Midbrain (tissue), 1 donor: ENCODE measurements around the gene FHIT.

Source experiments
- DNase-seq: peaks from one replicate; lab custom pipeline; 2025; lab: John Stamatoyannopoulos, UW

The FHIT gene

DNA sequence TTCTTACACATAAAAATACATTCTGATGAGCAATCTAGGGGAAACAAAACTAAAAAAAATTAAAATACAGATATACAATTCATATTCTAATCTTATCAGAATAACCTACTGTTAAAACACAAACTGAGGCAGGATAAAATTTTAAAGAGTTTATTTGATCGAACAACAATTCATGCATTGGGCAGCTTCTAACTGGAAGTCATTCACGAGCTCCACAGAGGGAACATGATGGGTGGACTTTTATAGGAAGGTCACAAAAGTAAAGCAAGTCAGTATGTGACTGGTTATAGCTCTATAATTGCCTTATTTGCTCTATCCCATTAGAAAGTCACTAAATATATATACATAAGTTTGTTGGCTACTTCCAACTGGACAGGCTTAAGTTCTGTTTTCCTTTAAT, 1144.0 kb downstream of the FHIT start:
- DNase-seq = no peak

DNA sequence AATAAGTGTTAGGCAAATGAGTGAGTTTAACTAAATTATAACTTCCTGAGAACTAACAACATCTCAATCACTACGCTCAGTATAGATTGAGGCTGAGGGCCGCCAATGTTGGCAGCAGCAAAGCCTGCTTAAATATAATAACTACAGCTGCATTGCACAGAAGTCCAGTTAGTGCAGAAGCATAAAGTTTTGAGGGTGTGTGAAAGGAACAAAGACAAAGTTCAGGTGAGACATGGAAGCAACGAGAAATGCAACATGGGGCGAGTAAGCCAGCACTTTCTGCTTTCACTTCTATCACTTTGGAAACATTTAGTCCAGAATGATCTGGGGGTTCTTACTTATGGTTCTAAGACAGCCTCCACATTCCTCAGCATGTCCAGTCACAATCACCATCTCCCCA, 1149.1 kb downstream of the FHIT start:
- no peak for DNase-seq

- DNase-seq = no peak
Observed at GRCh38 chr3:60101621-60102020, 1149.6 kb downstream of the FHIT start.

GRCh38 chr3:60096403-60096802, 1154.8 kb downstream of the FHIT start:
- no peak for DNase-seq

- no peak for DNase-seq
Observed at GRCh38 chr3:60095930-60096329, 1155.3 kb downstream of the FHIT start.

DNA sequence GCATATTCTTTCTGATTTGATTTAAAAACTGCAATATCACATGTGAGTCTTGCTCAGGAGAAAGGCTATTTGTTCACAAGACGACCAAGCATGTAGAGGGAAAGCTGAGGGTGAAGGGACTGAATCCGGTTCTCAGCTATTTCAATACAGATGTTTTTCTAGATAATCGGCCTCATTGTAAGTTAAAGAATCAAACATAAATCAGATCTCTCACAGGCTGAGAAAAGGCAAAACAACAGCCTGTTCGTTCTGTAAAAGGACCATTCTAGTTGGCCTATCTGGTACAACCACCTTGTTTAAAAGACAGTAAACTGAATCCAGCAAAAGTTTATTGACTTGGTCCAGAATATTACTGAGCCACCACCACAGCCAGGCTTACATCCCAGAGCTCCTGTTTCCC, 1155.7 kb downstream of the FHIT start:
- DNase-seq = no peak

DNA sequence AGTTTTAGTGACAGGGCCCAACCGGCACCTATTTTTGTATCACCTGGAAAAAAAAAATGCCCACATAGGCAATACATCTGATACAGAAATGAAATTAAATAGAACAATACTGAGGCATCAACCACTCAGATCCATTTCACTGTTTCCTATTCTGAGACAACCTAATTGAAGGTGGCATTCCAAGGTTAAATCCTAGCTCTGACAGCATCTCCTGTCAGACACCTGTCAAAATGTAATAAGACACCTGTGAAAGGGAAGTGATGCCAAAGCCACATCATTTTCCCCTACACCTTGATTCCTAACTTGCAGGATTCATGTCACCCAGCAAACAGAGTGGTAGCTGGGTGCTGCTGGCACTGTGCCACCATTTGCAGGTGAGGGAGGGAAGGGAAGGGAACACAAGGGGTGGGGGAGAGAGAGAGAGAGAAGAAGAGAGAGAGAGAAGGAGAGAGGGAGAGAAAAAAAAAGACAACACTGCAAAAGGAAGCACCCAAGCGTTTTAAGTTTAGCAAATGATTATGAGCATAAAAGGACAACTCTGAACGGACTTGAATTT, 1156.8 kb downstream of the FHIT start:
- no peak for DNase-seq

DNA sequence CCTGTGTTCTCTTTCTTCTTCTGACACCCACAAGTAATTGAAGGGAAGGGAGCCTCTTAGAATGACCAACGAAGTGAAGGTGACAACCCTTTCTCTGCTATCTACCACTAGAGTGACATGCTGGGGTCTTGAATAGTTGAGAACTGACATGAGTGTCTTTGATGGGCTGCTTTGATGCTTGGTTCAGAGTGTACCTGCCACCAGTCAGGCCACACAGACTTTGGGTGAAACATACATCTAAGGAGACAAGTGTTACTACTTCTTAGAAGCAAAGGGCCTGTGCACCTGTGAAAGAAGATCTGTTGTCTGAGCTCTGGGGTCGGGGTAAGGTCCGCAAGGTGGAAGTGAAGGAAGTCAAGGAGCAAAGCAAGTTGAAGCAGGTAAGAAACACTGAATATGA, 1160.7 kb downstream of the FHIT start:
- no peak for DNase-seq

- DNase-seq = no peak
Observed at GRCh38 chr3:60086811-60087210, 1164.4 kb downstream of the FHIT start.

- no peak for DNase-seq
Observed at GRCh38 chr3:60085649-60086048, 1165.6 kb downstream of the FHIT start.

- no peak for DNase-seq
Observed at GRCh38 chr3:60081381-60082095, 1169.7 kb downstream of the FHIT start.

DNA sequence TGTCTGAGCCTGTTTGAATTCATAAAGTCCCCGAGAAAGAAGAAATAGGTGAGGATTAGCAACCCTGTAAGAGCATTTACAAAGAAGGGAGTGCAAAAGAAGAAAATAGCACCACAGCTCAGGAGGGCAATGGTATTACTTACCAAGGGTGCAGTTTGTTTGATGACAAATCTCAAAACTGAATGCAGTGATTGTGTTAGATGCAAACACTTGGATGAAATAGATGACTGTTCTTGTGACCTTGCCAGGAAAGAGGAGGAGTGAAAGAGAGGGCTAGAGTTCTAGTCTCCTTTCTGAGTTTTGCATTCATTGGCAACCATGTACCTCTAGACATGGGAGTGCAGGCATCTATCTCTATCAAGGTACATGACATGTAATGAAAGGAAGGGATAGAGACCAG, 1170.6 kb downstream of the FHIT start:
- no peak for DNase-seq

DNA sequence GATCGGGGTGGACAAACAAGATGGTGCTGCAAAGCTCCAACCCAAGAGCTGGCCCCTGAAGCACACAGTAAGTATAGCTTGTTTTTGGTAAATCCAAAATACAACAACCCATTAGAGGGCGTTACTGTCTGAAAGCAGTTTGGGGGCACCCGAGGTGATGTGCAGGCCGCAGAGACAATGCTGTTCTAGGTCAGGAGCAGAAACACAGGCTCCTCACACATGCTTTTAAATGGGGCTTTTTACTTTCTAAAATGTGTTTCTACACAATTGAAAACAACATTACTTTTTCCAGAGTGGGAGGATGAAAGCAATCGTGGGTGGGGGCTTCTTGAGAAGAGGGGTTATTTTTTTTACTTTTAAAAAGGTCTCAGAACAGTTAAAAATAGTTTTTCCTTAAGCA, 1172.2 kb downstream of the FHIT start:
- no peak for DNase-seq

GRCh38 chr3:60076331-60076730, 1174.9 kb downstream of the FHIT start:
- DNase-seq = peak; percentile 2

DNA sequence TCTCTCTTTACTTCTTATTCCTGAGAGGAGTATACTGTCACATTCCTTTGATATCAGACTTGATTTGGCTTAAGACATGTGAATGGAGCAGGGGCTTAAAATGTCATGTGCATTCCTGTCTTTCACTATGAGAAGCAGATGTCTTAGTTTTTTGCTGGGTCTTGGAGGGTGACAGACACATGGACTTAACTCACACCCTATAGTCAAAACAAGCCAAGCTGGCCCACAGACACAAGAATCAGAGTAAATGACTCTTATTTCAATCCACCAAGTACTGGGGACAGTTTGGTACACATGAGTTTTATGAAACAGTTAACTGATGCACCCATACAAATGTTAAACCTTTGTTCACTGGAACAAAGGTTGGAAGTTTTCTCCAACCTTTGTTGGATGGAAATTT, 1177.3 kb downstream of the FHIT start:
- no peak for DNase-seq

- no peak for DNase-seq
Observed at GRCh38 chr3:60073228-60073627, 1178.0 kb downstream of the FHIT start.

GRCh38 chr3:60070366-60070765, 1180.9 kb downstream of the FHIT start:
- DNase-seq = no peak

GRCh38 chr3:60065227-60065868, 1185.9 kb downstream of the FHIT start:
- DNase-seq = no peak

- no peak for DNase-seq
Observed at GRCh38 chr3:60064210-60065178, 1186.8 kb downstream of the FHIT start.

DNA sequence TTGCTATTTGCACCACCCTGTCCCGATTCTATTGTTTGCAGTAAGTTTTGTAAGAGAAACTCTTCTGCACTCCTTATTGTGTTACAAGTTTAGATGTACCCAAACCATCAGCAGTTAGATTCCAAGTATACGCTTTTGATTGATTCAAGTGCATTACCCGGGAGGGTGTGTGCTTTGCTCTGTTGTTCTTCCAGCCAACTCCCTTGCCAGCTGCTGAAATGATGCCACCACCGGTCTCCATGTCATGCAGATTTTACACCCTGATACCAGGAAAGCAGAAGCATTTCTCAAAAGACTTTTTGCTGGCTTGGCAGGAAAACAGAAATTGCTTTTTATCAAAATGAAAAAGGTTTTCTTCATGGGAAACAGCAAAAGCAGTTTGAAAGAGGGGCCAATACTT, 1194.8 kb downstream of the FHIT start:
- DNase-seq = no peak

GRCh38 chr3:60055765-60056164, 1195.5 kb downstream of the FHIT start:
- no peak for DNase-seq

DNA sequence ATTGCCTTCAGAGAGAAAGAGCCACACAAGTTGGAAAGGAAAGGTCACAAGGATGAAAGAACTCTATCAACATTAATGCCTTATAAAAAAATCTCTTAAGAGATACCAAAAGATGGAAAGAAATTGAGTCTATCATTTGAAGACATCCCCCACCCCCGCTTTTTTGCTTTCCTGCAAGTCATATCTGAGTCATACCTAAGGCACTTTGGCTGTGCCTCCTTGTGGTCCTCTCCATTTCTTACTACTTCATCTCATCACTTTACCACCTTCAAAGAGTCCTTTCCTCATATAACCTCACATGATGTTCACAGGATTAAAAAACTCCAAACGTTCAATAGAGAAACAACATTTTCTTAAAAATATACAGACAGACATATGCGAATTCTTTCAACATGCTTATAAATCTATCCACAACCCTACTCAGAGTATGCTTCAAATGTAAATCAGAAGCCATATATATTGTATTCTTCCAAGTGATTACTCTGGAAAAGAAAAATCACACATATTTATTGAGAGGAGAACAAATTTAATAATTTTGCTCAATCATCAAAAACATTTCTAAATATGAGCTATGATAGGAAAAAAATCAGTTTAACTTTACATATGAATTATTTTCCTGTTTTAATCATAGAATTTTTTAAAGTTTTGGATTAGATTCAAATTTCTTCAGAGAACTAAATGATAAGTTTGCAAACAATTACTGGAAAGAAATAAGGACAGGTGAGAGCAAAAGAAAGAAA, 1197.6 kb downstream of the FHIT start:
- DNase-seq = no peak
